Kidney capillary endothelial cell (primary cell): ENCODE measurements around the gene STX1B.

Source experiments
- DNase-seq: peaks from one replicate; pipeline ENCODE4 v3.0.0-alpha.2; 2018; ENCODE audit warnings: low spot score

The STX1B gene

DNA sequence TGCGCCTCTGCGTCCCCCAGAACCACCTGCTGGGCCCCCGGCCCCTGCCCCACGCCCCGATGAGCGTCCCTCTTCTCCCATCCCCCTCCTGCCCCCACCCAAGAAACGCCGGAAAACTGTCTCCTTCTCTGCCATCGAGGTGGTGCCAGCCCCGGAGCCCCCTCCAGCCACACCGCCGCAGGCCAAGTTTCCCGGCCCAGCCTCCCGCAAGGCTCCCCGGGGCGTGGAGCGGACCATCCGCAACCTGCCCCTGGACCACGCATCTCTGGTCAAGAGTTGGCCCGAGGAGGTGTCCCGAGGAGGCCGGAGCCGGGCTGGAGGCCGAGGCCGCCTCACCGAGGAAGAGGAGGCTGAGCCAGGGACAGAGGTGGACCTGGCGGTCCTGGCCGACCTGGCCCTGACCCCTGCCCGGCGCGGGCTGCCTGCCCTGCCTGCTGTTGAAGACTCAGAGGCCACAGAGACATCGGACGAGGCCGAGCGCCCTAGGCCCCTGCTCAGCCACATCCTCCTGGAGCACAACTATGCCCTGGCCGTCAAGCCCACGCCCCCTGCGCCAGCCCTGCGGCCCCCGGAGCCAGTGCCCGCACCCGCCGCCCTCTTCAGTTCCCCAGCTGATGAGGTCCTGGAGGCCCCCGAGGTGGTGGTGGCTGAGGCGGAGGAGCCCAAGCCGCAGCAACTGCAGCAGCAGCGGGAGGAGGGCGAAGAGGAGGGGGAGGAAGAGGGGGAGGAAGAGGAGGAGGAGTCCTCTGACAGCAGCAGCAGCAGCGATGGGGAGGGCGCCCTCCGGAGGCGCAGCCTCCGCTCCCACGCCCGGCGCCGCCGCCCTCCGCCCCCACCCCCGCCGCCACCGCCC is 31.0 kb downstream of the STX1B start:
- DNase-seq: no peak

DNA sequence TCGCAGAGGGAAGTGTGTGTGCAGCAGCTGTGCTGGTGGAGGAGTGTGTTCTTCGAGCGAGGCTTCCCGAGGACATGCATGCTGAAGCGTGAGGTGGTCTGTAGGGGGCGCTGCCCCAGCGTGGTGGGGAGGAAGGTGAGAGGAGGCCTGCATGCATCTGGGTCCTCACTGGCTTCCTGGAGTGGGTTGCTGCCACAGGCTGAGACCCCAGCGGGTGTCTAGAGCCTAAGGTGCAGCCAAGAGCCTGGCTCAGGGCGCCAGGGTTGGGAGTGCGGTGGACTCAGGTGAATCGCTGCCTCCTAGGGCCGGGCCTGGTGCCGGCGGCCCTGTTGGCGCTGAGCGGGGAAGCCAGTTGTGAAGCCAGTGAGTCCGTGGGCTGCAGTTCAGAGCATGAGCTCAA is 32.9 kb downstream of the STX1B start:
- no peak for DNase-seq

- DNase-seq: no peak
Observed at GRCh38 chr16:30976486-30976885, 34.0 kb downstream of the STX1B start.

- no peak for DNase-seq
Observed at GRCh38 chr16:30974348-30974747, 36.1 kb downstream of the STX1B start.

GRCh38 chr16:30972872-30973271 is 37.6 kb downstream of the STX1B start:
- no peak for DNase-seq

DNA sequence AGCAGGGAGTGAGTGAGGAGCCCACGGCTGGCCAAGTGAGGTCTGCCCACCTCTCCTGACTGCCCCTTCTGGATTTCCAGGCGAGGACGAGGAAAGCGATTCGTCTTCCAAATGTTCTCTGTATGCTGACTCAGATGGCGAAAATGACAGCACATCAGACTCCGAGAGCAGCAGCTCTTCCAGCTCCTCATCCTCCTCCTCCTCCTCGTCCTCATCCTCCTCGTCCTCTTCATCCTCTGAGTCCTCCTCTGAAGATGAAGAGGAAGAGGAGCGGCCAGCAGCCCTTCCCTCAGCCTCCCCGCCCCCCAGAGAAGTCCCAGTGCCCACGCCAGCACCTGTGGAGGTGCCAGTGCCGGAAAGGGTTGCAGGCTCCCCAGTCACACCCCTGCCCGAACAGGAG is 39.1 kb downstream of the STX1B start:
- DNase-seq: no peak

DNA sequence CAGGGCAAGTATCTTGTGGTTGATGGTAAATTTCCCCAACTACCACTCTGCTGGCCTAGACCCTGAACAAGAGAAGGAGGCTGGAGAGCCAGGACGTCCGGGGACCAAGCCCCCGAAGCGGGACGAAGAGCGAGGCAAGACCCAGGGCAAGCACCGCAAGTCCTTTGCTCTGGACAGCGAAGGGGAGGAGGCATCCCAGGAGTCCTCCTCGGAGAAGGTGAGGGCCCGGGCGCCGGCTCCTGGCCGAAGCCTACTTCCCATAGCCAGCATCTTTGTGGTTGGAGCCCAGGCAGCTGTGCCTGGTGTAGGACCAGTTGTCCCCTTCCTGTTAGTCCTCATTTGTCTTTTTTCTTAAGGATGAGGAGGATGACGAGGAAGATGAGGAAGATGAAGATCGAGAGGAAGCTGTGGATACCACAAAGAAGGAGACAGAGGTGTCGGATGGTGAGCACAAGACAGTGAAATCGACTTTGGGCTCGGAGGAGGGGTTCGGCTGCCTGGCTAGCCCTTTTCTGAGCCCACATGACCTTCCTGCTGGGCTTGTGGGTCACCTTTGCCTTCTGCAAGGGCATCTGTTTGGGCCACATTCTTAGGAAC is 41.1 kb downstream of the STX1B start:
- DNase-seq: no peak

DNA sequence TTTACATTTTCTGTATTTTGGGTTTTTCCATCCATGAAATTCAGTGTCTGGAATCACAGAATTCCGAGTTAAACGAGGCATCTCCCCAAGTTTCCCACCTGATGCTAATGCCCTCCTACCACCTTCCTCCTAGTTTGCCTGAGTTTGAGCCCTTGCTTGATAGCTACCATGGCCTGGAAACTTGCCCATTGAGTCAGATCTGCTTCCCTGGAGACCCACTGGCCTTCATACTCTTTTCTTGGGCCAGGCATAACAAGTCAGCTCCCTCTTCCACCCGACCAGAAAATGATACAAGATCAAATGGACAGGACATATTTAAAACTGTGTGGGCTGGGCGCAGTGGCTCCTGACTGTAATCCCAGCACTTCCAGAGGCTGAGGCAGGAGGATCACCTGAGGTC is 42.6 kb downstream of the STX1B start:
- no peak for DNase-seq

GRCh38 chr16:30966033-30966619 is 44.3 kb downstream of the STX1B start:
- DNase-seq: no peak

- no peak for DNase-seq
Observed at GRCh38 chr16:30965436-30965835, 45.0 kb downstream of the STX1B start.

DNA sequence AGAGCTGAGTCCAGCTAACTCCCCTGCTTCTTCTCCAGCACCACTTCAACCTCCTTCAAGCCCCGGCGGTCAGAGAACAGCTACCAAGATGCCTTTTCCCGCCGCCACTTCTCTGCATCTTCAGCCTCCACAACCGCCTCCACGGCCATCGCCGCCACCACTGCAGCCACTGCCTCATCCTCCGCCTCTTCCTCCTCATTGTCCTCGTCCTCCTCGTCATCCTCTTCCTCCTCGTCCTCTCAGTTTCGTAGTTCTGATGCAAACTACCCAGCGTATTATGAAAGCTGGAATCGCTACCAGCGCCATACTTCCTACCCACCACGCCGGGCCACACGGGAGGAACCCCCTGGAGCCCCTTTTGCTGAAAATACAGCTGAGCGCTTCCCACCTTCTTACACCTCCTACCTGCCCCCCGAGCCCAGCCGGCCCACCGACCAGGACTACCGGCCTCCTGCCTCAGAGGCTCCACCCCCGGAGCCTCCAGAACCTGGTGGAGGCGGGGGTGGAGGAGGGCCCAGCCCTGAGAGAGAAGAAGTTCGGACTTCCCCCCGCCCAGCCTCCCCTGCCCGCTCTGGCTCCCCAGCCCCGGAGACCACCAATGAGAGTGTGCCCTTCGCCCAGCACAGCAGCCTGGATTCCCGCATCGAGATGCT is 45.7 kb downstream of the STX1B start:
- DNase-seq: no peak

- DNase-seq: no peak
Observed at GRCh38 chr16:30963925-30964511, 46.4 kb downstream of the STX1B start.

GRCh38 chr16:30961384-30961783 is 49.1 kb downstream of the STX1B start:
- DNase-seq: no peak

GRCh38 chr16:30958175-30959079 is 52.0 kb downstream of the STX1B start:
- no peak for DNase-seq

GRCh38 chr16:30957456-30958174 is 52.8 kb downstream of the STX1B start, which contains the start of gene SETD1A:
TSS of gene SETD1A (plus strand) at chr16:30957754. CDS start at chr16:30958732, 978 bp downstream.
- peak; percentile 95 for DNase-seq

GRCh38 chr16:30956601-30957455 is 53.6 kb downstream of the STX1B start:
- peak; percentile 92 for DNase-seq

GRCh38 chr16:30954993-30955392 is 55.4 kb downstream of the STX1B start:
- DNase-seq: no peak

GRCh38 chr16:30953511-30954124 is 56.8 kb downstream of the STX1B start:
- DNase-seq: peak; percentile 73

DNA sequence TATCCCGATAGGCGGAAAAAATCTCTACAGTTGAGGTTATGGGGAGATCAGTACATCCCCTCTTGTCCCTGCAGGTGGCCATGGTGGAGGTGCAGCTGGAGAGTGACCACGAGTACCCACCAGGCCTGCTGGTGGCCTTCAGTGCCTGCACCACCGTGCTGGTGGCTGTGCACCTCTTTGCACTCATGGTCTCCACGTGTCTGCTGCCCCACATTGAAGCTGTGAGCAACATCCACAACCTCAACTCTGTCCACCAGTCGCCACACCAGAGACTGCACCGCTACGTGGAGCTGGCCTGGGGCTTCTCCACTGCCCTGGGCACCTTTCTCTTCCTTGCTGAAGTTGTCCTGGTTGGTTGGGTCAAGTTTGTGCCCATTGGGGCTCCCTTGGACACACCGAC is 57.3 kb downstream of the STX1B start:
- DNase-seq: no peak
